Measurements from ENCODE around the gene MSN. TPM values are rescaled to one million over a fixed set of nuclear protein-coding genes. Genes with fewer than 3 reads are reported as not detected.

MSN gene
- total and polyA plus RNA-seq, 9 donors: 60.1 to 342 (median 160) TPM

- Histone ChIP-seq H3K27me3 (no peaks in the 10 kb centered on the region), H3K36me3 (no peaks in the 10 kb centered on the region), H3K4me1 (ENCODE audit: insufficient read depth) (no peaks in the 10 kb centered on the region), H3K9me3 (no peaks in the 10 kb centered on the region), H3K4me3 (no peak overlapping the region), H3K27ac (no peak overlapping the region)
- DNase-seq: no peak
- 47 to 52% (median 48%) methylated on average over 3 of the region's 3 CpGs for WGBS, 3 donors
- no peak for TF ChIP-seq POLR2A (IDR thresholded peaks at IDR 0.05)
- no peak for TF ChIP-seq EP300 (IDR thresholded peaks at IDR 0.05)
- TF ChIP-seq, protein P1, sequence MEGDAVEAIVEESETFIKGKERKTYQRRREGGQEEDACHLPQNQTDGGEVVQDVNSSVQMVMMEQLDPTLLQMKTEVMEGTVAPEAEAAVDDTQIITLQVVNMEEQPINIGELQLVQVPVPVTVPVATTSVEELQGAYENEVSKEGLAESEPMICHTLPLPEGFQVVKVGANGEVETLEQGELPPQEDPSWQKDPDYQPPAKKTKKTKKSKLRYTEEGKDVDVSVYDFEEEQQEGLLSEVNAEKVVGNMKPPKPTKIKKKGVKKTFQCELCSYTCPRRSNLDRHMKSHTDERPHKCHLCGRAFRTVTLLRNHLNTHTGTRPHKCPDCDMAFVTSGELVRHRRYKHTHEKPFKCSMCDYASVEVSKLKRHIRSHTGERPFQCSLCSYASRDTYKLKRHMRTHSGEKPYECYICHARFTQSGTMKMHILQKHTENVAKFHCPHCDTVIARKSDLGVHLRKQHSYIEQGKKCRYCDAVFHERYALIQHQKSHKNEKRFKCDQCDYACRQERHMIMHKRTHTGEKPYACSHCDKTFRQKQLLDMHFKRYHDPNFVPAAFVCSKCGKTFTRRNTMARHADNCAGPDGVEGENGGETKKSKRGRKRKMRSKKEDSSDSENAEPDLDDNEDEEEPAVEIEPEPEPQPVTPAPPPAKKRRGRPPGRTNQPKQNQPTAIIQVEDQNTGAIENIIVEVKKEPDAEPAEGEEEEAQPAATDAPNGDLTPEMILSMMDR (IDR thresholded peaks at IDR 0.05): no peak
- intact Hi-C loops (cut with DNase I): no loop called here
Observed at GRCh38 chrX:65688403-65688871, 21.0 kb downstream of the MSN start.

DNA sequence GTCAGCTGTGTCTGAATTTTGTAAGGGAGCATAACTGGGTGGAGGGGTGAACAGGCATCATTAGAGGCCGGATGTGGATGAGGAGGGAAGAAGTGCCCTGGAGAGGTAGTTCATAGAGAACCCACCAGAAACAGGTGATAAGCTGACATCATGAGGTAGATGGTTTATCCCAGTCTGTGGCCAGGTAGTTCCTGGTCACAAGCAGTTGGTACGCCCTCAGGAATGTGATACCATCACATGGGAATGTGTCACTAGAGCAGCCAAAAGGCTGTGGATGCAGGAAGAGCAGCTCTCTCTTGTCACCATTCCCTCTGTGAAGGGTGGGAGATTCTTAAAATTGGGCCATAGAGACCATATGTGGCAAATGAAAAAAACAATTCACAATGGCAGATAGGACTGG is 21.9 kb downstream of the MSN start:
- intact Hi-C loops (cut with DNase I): no loop called here
- TF ChIP-seq POLR2A (IDR thresholded peaks at IDR 0.05): no peak
- no peak for TF ChIP-seq EP300 (IDR thresholded peaks at IDR 0.05)
- TF ChIP-seq, protein P1 (IDR thresholded peaks at IDR 0.05): no peak

DNA sequence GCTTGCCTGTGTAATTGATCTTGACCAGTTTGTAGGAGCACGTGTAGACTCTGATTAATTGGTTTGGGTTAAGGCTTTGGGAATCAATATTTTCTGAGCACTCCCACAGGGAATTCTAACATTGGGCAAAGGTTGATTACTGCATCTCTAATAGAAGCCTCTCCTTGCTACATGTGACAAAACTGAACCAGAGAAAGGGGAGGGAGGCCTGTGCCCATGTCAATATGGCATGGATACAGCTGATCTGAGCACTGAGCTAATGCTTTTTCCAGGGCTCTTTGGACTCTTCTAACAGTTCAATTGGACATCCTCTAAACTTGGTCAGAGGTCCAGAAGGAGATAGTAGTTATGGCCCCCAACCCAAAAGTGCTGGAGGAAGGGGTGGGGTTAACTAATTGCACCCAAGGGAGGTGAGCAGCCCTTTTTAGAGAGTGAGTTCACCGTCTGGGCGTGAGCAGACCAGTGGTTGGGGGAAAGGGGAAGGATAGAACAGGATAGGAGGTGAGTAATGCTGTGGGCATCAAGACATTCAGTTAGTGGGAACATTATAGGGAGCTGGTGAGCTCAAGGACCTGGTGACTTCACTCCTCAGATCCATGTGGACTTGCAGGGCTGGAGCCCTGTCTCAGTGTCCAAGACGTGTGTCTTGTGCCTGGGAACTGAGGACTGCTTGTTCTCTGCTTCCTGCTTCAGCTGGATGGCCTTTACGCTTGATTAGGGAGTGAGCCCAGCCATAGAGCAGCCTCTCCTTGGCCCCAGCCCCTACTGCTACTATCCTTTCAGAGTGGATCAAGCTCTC is 22.8 kb downstream of the MSN start:
- H3K9me3 ChIP-seq: no peaks in the 10 kb centered on the region
- no peak overlapping the region for H3K4me3 ChIP-seq
- H3K4me1 ChIP-seq (ENCODE audit: insufficient read depth): peaks cover 1% of the 10 kb centered on the region
- no peaks in the 10 kb centered on the region for H3K27me3 ChIP-seq
- no peak for TF ChIP-seq POLR2A (IDR thresholded peaks at IDR 0.05)
- TF ChIP-seq, protein P1 (IDR thresholded peaks at IDR 0.05): no peak
- no peak for TF ChIP-seq EP300 (IDR thresholded peaks at IDR 0.05)
- H3K36me3 ChIP-seq: no peaks in the 10 kb centered on the region
- intact Hi-C loops (cut with DNase I): no loop called here
- H3K27ac ChIP-seq: no peak overlapping the region
- DNase-seq: no peak
- WGBS, 3 donors: 48 to 68% (median 67%) methylated on average over 5 of the region's 5 CpGs

More for the DNA sequence above, 21.9 kb downstream of the MSN start:
- H3K27ac ChIP-seq: no peak overlapping the region
- no peaks in the 10 kb centered on the region for H3K27me3 ChIP-seq
- H3K36me3 ChIP-seq: no peaks in the 10 kb centered on the region
- WGBS, 3 donors: 68 to 93% (median 78%) methylated on average over 2 of the region's 2 CpGs
- DNase-seq: no peak
- no peaks in the 10 kb centered on the region for H3K9me3 ChIP-seq
- no peaks in the 10 kb centered on the region for H3K4me1 ChIP-seq (ENCODE audit: insufficient read depth)
- H3K4me3 ChIP-seq: no peak overlapping the region

GRCh38 chrX:65695849-65696449 is 28.5 kb downstream of the MSN start:
- no peak overlapping the region for H3K4me3 ChIP-seq
- H3K36me3 ChIP-seq: no peaks in the 10 kb centered on the region
- 57 to 67% (median 63%) methylated on average over 3 of the region's 3 CpGs for WGBS, 3 donors
- no peak overlapping the region for H3K27ac ChIP-seq
- DNase-seq: no peak
- no peaks in the 10 kb centered on the region for H3K9me3 ChIP-seq
- intact Hi-C loops (cut with DNase I): no loop called here
- TF ChIP-seq, protein P1 (IDR thresholded peaks at IDR 0.05): no peak
- TF ChIP-seq EP300 (IDR thresholded peaks at IDR 0.05) (no peak), POLR2A (IDR thresholded peaks at IDR 0.05) (no peak)
- H3K4me1 ChIP-seq (ENCODE audit: insufficient read depth): peaks cover 3% of the 10 kb centered on the region
- no peaks in the 10 kb centered on the region for H3K27me3 ChIP-seq
